ENCODE results near the gene IMPDH2.

IMPDH2 gene

GRCh38 chr3:49007068-49007770 lies 22.0 kb downstream of the IMPDH2 start, which contains the start of gene WDR6:
Gene WDR6, plus strand, starts transcription at chr3:49007391. Its CDS starts 41 bp downstream, at chr3:49007432.
- peak; percentile 93 to 97 for DNase-seq (ENCODE audit: low read depth in 1 of 2, low spot score in 1 of 2)

DNA sequence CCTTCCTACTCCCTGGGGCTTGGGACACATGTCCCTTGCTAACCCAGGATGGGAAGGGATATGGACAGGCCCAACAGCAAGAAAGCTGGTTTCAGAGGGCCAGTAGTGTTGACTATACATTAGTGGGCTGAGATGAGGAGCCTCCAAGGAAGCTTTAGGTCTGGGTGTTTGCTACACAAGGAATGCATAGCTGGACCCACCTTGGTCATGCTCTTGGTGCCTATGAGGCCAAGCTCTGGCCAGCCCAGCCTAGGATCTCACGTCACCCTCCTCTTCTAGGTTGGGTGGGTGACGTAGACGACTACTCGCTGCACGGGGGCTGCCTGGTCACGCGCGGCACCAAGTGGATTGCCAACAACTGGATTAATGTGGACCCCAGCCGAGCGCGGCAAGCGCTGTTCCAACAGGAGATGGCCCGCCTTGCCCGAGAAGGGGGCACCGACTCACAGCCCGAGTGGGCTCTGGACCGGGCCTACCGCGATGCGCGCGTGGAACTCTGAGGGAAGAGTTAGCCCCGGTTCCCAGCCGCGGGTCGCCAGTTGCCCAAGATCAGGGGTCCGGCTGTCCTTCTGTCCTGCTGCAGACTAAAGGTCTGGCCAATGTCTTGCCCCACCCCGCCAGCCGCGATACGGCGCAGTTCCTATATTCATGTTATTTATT lies 22.7 kb downstream of the IMPDH2 start:
- no peak for DNase-seq (ENCODE audit: low read depth in 1 of 2, low spot score in 1 of 2)

DNA sequence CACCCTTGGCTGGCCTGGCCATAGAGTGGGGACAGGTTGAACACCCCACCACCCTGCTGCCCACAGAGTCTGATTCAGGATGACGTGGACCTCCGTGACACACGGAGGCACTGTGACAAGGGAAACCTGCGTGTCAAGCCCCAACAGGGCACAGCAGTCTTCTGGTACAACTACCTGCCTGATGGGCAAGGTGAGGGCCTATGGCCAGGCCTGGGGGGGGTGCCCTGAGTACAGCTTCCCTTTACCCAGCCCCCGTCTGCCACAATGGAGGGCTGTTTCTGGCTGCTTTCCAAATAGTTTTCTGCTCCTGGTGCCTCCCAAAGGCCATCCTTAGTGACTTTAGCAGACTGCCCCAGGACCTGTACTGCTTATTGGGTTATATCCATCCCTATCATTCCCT lies 23.2 kb downstream of the IMPDH2 start:
- no peak for DNase-seq (ENCODE audit: low read depth in 1 of 2, low spot score in 1 of 2)

- DNase-seq (ENCODE audit: low read depth in 1 of 2, low spot score in 1 of 2): no peak
These were observed 23.9 kb downstream of the IMPDH2 start for GRCh38 chr3:49005303-49005680.

DNA sequence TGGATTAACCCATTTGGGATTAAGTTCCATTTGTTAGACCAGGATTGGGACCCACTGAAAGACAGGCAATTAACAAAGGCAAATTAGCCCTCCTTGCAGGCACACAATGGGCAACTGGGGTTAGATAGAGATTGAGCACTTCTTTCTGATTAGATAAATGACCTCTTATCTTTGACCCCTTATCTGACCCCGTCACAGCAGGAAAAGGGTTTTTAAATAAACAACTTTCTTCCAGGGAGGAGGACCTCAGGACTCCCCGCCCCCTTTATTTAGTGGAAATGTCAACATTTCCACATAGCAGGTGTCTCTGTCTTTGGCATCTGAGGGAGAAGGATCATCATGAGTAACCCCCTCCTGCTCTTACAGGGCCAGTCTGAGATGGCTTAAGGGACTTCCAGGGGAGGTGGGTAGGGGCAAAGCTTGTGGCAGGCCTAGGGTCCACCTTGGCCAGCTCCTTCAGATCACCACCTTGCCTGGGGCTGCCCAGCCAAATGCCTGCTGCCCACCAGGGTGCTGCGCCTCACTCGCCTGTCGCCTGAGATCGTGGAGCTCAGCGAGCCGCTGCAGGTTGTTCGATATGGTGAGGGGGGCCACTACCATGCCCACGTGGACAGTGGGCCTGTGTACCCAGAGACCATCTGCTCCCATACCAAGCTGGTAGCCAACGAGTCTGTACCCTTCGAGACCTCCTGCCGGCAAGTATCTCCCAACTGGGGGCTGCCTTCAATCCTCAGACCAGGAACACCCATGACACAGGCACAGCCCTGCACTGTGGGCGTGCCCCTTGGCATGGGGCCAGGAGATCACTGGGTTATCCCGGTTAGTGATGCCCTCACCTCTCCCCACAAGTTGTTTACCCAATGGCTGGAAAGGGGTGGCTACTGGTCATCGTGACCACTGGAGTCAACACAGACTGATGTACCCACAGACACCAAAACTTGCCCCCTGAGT lies 24.6 kb downstream of the IMPDH2 start:
- no peak for DNase-seq (ENCODE audit: low read depth in 1 of 2, low spot score in 1 of 2)

GRCh38 chr3:49001155-49001554 lies 28.0 kb downstream of the IMPDH2 start:
- no peak for DNase-seq (ENCODE audit: low read depth in 1 of 2, low spot score in 1 of 2)

- DNase-seq (ENCODE audit: low read depth in 1 of 2, low spot score in 1 of 2): no peak
These were observed 29.9 kb downstream of the IMPDH2 start for GRCh38 chr3:48999085-48999858.

- no peak for DNase-seq (ENCODE audit: low read depth in 1 of 2, low spot score in 1 of 2)
These were observed 31.2 kb downstream of the IMPDH2 start for GRCh38 chr3:48997714-48998637.

DNA sequence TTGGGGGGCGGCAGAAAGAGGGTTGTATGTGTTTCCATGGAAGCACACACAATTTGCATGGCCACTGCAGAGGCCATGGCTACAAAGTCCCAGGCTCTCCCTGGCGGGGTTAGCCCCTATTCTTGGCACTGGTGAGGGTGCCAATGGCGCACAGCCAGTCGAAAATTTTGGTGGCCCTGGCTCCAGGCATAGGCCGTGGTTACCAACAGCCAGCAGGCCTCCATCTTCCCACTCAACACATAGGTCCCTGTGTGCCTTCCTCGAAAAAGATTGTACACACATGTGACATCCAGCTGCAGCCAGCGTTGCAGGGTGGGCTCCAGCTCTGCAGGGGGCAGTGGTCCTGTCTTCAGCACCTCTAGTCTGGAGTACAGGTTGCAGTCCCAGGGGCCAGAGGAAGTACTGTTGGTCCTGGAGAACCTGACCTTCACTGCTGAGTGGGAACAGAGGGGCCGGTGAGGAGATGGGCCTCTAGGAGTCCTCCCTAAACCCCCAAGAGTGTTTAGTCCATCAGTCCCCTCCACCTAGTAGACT lies 32.0 kb downstream of the IMPDH2 start:
- DNase-seq (ENCODE audit: low read depth in 1 of 2, low spot score in 1 of 2): no peak

DNA sequence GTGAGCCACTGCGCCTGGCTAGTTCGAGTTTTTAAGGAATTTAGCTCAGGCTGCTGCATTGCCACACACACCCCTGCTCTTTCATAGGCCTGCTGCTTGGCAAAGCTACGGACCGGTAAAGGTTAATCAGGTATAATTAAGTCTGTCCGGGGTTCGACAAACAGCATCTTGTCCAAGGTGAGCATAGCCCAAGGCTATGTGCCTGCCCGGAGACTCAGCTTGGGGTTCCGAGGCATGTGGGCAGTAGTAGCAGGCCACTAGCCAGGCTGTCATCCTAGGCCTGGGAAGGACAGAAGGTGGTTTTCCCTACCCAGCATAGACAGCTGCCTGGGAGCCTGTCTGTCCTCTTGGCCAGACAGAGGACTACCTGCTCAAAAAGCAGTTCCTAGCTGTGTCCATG lies 32.6 kb downstream of the IMPDH2 start:
- no peak for DNase-seq (ENCODE audit: low read depth in 1 of 2, low spot score in 1 of 2)

DNA sequence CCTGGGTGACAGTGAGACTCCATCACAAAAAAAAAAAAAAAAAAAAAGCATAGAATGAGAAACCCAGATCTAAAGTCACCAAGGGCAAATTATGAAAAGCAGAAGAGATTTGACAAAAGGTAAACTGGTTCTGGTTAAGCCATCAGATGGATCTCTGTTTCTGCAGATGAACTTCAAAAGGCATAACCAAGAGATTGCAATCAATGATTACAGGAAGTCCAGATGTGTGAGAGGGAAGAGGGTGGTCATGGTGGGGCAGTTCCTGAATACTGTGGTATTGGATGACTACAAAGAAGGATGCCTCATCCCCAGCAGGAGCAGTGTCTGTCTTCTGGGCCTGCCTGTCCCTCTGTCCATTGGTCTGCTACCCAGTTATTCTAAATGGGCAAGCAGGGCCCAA lies 35.4 kb downstream of the IMPDH2 start:
- DNase-seq (ENCODE audit: low read depth in 1 of 2, low spot score in 1 of 2): no peak

DNA sequence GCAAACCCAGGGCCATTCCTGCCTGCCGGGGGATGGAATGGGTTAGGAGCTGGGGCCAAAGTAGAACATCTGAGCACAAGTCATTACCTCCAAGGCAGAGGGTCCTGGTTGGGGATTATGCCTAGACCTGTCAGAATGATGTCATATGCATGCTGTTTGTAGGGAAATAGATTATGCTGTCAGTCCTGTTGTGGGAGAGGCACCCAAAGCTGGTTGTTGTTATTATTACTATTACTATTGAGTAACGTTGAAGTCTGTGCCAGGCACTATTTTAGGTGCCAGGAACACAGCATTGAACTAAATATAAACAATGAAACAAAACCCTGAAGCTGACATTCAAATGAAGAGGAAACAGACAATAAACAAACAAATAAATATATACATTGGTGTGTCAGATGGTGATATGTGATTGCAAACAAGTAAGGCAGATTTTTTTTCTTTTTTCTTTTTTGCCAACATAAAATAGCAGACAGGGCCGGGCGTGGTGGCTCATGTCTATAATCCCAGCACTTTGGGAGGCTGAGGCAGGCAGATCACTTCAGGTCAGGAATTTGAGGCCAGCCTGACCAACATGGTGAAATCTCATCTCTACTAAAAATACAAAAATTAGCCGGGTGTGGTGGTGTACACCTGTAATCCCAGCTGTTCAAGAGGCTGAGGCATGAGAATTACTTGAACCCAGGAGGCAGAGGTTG lies 37.2 kb downstream of the IMPDH2 start:
- no peak for DNase-seq (ENCODE audit: low read depth in 1 of 2, low spot score in 1 of 2)

DNA sequence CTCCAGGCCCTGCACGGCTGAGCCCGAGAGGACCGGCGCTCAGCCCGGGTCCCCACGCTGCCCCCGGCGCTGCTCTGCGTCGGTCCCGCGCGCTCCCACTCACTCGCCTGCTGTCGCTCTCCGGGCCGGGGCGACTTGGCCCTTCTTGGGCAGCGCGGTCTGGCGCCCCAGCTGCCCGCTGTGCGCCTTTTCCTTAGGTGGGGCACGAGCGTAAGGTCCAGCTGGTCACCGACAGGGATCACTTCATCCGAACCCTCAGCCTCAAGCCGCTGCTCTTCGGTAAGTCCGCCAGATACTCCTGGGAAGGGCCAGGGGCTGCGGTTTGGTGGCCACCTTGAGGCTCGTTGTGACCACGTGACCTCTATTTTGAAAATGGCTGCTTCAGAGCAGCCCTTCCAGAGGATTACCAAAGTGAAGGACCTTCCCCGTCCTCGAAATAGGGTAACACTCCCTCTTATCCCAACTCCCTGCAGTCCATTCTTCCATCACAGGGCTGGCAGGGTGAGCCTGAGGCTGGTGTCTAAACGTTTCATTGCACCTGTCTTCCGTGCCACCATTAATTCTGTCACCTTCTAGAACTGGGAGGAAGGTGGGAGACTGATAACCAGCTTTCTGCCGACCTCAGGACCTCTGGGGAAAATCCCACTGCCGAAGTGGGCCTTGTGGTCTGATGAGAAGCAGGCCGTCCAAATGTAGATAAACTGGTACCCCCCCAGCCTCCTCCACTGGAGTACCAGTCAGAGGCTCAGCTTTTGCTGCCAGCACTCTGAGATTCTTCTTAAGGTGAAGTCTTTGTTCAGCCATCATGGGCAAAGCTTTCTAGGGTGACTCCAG lies 38.3 kb downstream of the IMPDH2 start:
- no peak for DNase-seq (ENCODE audit: low read depth in 1 of 2, low spot score in 1 of 2)

- DNase-seq (ENCODE audit: low read depth in 1 of 2, low spot score in 1 of 2): peak; percentile 56 to 78
These were observed 39.2 kb downstream of the IMPDH2 start, which contains the start of gene P4HTM for GRCh38 chr3:48989796-48990635. Gene P4HTM, plus strand, starts transcription at chr3:48990241. Its CDS starts 16 bp downstream, at chr3:48990257.

DNA sequence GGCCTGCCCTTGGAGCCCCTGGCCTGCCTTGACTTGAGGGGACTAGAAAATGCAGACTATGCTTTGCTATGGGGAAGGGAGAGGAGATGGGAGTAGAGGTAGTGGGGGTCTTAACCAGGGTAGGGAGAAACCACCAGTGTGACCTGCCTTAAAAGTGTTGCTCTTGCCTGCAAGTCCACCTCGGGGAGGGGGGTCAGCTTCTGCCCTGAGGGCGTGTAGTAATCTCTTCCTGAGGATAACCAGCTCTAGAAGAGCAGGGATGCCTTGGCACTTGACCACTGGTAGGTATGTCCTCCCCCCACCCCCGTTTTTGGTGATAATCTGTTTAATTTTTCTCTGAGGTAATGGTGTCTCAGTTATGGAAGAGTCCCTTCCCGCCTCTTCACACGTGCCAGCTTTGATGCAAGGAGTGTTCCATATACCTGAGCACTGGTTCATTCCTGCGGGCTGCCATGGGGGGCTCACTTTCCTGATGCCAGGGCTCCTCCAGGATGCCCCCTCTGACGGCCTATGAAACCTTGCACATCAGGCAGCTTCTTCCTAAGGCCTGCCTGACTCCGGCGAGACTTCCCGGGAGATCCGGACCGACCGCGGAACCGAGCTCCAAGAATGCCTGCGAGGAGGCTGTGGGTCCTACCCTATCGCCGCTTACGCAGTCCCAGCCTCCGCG lies 39.9 kb downstream of the IMPDH2 start:
- no peak for DNase-seq (ENCODE audit: low read depth in 1 of 2, low spot score in 1 of 2)

DNA sequence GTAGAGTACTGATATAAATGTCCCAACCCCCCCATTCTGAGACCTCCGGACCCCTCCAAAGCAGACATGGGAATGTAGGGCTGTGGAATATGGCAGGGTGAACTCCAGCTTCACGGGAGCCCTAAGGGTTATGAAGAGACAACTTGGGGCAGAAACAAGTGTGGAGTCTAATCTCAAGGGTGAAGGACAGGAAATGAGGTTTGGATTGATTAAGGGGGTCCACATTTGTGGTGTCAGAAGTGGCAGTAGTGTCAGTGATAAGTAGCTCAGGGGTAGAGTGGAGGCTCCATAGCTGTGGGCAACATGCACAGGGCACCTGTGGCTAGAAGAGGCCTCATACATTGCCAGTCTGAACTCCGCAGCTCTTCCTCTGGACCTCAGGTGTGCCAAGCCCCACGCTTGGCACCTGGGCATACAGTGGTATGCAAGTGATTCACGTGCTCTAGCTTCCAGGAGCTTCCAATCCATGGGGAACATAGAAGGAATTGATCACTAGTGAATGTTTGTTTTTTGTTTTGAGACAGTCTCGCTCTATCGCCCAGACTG lies 43.3 kb downstream of the IMPDH2 start:
- DNase-seq (ENCODE audit: low read depth in 1 of 2, low spot score in 1 of 2): no peak
